Measurements from ENCODE around the gene ATP13A4.

Gene ATP13A4

GRCh38 chr3:193554811-193555210 is at the start of gene ATP13A4:
Gene ATP13A4 (minus strand): TSS chr3:193554895. CDS start chr3:193554799, 96 bp downstream.
- DNase-seq: no peak

GRCh38 chr3:193599393-193599792 is 44.7 kb upstream of the ATP13A4 start:
- no peak for DNase-seq

GRCh38 chr3:193598202-193598601 is 43.5 kb upstream of the ATP13A4 start:
- DNase-seq: no peak

GRCh38 chr3:193595939-193596487 is 41.3 kb upstream of the ATP13A4 start:
- DNase-seq: no peak

- no peak for DNase-seq
Measured at GRCh38 chr3:193594946-193595689, 40.4 kb upstream of the ATP13A4 start.

GRCh38 chr3:193593668-193594030 is 39.0 kb upstream of the ATP13A4 start:
- DNase-seq: peak; percentile 30

- DNase-seq: peak; percentile 85
Measured at GRCh38 chr3:193592841-193593667, 38.4 kb upstream of the ATP13A4 start, which contains the start of gene OPA1. Gene OPA1 (plus strand): TSS chr3:193593208. CDS start chr3:193593378, 170 bp downstream.

GRCh38 chr3:193590088-193590856 is 35.6 kb upstream of the ATP13A4 start:
- DNase-seq: no peak

- no peak for DNase-seq
Measured at GRCh38 chr3:193589616-193590015, 34.9 kb upstream of the ATP13A4 start.

- no peak for DNase-seq
Measured at GRCh38 chr3:193589129-193589528, 34.4 kb upstream of the ATP13A4 start.

GRCh38 chr3:193586526-193586925 is 31.8 kb upstream of the ATP13A4 start:
- no peak for DNase-seq

- no peak for DNase-seq
Measured at GRCh38 chr3:193585530-193585929, 30.8 kb upstream of the ATP13A4 start.

- no peak for DNase-seq
Measured at GRCh38 chr3:193574488-193575070, 19.9 kb upstream of the ATP13A4 start.

- DNase-seq: no peak
Measured at GRCh38 chr3:193573403-193574191, 18.9 kb upstream of the ATP13A4 start.

GRCh38 chr3:193572426-193572908 is 17.8 kb upstream of the ATP13A4 start:
- peak; percentile 36 for DNase-seq

- DNase-seq: no peak
Measured at GRCh38 chr3:193569119-193569518, 14.4 kb upstream of the ATP13A4 start.

- DNase-seq: no peak
Measured at GRCh38 chr3:193564012-193564411, 9.3 kb upstream of the ATP13A4 start.

- DNase-seq: no peak
Measured at GRCh38 chr3:193563426-193563825, 8.7 kb upstream of the ATP13A4 start.

GRCh38 chr3:193560870-193561269 is 6.2 kb upstream of the ATP13A4 start:
- DNase-seq: no peak

- DNase-seq: no peak
Measured at GRCh38 chr3:193560091-193560490, 5.4 kb upstream of the ATP13A4 start.

- DNase-seq: no peak
Measured at GRCh38 chr3:193559100-193559499, 4.4 kb upstream of the ATP13A4 start.

GRCh38 chr3:193556841-193557240 is 2.1 kb upstream of the ATP13A4 start:
- no peak for DNase-seq

Data from activated CD8-positive, alpha-beta memory T cell treated with anti-CD3 and anti-CD28 coated beads, Interleukin-2, amount 50 U/mL, for 4 hours (primary cell).